NCI-H345 treated with DMSO at 0.1 percent for 48 hours (cell line): ENCODE data around the gene CTBP1.

Source experiments
- DNase-seq: peaks from one replicate; lab custom pipeline; 2025; ENCODE audit not compliant: unreplicated experiment; lab: John Stamatoyannopoulos, UW

The CTBP1 gene

DNA sequence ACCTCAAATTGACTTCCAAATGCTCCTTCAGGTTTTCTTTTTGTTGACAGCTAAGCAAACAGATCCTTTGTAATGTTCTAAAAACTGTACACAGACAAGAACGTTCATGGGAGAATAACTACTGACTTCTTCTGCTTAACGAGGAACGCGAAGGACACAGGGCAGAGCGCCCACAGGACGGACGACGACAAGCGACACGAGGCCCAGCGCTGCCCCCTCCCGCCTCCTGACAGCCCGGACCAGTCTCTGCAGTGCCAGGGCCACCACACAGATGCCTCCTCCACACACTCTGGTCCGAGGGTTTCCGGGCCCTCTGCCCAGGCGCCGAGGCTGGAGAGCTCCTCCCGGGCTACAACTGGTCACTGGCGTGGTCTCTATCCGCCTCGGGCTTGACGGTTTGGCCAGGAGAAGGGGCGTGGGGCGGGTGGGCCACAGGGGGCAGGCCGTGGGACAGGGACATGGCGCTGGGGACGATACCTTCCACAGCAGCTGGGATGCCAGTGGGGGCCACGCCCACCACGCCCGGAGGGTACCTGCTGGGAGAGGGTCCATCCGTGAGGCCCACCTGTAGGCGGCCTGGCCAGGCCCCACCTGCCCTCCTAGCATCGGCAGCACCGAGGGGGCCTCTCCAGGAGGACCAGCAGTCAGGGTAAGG, 36.9 kb downstream of the CTBP1 start:
- no peak for DNase-seq

DNA sequence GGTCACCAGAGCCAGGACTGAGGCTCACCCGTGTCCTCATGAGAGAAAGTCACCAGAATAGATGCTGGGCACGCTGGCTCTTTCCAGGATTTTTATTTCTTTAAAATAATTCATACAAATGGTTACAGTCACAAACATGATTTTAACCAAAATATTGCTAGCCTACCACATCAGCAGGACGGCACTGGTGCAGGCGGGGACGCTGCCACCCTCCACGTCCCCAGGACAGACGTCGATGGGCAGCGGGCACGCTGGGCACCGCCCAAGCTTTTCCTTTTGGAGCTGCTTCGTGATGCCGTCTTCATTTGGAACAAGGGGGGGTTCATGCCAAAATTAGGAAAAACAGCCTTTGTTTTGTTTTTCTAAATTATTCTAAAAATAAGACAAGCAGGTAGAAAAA, 37.6 kb downstream of the CTBP1 start:
- no peak for DNase-seq

DNA sequence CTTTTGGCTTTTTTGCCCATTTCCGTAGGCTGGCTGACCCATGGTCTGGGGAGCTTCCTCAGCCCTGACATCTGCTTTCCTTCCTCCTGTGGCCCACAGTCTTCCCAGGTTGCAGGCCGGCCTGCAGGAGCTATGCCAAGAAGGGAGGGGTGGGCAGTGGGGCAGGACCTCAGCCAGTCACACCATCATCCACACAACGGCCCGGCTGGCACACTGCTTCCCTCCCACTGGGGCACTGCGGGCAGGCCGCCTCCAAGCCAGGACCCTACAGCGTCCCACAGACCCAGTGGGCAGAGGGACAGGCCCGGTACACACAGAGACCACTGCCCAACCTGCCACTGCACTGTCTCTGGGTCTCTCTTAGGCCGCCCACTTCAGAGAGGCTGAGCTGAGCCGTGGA, 38.0 kb downstream of the CTBP1 start:
- no peak for DNase-seq

DNA sequence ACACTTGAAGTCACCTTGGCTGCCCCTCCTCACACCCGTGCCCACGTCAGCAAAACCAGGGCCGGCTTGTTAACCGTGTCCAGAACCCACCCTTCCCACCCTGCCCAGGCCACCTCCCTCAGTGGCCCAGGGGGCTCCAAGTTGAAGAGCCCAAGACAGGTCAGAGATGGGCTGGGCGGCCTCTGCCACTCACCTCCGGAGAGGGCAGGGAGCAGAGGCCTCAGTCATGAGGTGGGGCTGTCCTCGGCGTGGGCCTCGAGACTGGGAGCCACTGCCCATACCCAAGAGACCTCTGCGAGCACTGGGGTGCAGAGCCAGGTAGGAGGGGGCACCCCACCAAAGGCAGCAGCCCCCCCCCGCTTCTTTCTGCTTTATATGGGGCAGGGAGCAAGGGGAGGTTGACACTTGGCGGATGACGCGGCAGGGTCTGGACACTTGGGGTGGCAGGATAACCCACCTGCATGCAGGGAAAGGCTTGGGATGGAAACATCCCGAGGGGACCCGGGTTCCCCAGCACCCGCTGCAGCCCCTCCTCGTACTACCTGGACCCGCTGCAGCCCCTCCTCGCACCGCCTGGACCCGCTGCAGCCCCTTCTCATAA, 38.6 kb downstream of the CTBP1 start:
- DNase-seq, result no peak

DNA sequence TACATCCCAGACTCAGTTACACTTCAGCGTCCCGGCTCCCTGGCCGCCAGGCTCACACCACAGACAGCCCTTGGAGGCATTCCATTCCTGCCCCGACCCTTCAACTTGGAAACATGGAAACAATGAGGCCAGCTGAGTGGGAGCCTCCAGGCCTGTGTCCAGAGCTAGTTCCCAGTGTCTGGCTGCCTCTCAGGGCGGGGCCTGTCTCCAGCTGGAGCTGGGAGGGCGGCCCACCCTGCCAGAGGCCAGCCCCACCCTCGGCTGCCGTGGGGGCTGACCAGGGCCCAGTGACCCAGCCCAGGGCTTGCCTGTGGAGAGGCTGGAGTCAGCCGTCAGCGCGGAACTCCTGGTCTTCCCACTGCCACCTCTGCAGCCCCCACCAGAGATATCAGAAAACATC, 39.1 kb downstream of the CTBP1 start:
- no peak for DNase-seq

DNA sequence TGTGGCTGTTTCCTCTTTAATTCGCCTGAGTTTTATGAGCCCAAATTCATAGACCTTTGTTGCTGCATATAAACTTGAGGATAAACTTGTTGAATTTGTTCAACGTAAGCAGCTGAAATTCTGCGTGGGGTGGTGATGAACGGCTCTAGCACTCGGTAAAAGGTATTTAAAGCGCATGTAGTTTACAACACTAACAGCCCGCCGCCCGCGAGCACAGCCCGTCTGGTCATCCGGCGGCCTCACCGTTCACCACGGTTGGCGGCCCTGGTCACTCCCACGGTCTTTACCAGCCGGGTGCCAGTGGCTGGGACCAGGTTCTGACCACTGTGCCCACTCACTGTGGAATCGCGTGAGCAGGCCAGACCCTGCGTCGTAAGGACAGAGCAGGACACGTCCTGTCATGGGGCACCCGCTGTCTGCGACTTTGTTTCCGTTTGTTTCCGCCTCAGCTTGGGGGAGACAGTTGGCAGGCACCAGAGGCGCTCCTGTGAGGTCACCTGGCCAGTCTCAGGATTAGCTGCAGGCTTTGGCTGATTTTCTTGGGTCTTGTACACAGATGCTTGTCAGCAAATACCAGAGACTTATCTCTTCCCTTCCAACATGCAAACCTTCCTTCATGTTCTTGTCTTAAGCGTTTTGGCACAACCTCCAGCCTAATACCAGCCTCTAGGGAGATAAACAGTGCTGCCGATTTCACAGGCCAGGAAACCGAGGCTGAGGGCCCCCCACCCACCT, 39.8 kb downstream of the CTBP1 start:
- no peak for DNase-seq

DNA sequence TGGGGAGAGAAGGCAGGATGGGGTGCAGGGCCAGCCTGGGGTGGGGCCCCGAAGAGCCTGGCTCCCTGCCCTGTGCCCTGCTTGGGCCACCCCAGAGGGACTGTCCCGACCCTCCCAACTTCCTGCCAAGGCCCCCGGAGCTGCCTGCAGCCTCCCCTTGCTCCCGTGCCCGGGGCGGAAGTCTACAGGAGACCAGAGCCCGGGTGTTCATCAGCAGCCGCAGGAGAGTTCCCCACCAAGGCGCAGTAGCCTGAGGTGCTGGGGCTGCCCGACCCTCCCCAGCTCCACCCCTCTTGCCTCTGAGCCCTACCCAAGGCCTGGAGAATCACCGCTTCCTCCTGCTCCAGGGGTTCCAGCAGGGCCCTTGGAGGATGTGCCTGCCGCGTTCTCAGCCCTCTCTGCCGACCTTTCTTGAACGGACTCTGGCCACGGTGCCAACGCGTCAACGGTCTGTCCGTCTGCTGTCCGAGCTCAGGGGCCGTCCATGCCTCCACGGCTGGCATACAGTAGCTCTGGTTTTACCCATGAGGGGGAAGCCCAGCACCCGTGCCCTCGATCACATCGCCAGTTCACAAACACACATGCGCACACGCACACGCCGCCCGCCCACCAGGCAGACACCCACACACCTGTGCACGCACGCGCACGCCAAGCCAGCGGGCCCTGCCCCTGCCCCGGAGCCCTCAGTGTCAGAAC, 40.5 kb downstream of the CTBP1 start:
- no peak for DNase-seq

DNA sequence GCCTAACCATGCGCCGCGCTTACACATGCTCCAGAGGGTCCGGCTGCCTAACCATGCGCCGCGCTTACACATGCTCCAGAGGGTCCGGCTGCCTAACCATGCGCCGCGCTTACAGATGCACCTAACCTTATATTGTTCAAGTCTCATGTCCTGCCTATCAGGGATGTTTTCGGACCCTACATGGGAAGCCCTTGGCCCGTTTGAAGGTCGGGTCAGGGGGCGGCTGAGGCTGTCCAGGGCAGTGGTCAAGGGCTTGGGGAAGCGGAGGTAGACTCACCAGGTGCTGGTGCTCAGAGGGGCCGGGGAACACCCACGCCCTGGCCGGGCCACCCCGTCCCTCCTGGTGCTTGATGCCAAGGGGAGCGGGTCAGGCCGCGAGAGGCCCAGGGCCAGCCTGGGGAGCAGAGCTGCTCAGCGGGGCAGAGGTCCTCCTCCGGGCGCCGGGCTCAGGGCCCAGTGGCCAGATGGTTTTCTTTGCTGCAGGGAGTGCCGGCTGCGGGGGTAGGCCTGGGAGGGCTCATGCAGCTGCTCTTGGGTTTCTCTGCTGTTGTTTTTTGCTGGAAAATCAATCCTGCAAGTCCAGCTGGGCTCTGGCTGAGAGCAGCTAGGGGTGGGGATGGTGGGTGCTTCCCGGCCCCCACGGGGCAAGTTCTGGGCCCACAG, 41.2 kb downstream of the CTBP1 start:
- no peak for DNase-seq

DNA sequence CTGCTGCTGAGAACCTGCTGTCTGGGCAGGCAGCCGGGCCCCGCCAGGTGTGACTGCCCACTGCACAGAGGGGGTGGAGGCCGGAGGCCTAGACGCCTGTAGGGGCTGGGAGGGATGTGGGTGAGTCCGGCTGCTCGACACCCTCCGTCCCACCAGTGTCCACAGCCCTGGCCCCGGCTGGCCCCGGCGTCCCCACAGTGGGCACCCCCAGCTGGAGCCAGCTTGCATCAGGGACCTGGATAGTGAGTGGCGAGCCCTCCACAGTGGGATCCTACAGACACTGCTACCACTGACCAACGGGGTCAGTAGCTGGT, 41.8 kb downstream of the CTBP1 start:
- no peak for DNase-seq

DNA sequence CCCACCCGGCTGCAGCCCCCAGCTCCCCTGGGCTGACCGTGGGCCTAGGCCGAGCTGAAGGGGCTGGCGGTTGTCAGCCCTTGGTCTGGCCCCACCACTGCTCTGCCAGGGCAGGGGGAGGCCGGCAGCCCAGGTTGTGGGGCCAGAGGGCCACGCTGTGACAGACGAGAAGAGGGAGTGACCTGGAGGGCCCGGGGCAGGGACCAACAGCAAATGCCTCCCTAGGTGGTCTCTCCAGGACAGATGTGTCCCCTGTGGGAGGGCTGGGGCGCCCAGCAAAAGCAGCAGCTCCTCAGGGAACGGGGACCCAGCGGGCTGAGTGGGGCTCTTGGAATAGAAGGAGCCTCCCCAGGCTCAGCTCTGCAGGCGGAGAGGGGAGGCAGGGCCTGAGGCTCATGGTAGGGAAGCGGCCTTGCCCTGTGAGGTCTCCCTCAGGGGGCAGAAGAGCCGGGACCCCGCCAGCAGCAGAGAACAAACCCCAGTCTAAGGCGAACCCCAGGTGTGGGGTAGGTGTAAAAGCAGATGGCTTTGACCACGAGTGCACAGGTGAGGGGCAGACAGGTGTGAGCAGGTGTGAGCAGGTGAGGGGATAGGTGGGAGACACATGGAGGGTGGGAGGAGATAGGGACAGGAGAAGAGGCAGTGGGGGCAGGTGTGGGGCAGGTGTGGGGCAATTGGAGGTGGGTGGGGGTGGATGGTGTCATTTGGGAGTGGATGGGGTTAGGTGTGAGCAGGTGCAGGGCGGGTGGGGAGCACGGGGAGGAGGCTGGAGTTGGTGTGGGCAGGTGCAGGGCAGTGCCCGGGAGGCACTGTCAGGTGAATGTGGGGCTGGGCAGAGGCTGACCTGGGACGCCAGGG, 42.4 kb downstream of the CTBP1 start:
- DNase-seq, result no peak

DNA sequence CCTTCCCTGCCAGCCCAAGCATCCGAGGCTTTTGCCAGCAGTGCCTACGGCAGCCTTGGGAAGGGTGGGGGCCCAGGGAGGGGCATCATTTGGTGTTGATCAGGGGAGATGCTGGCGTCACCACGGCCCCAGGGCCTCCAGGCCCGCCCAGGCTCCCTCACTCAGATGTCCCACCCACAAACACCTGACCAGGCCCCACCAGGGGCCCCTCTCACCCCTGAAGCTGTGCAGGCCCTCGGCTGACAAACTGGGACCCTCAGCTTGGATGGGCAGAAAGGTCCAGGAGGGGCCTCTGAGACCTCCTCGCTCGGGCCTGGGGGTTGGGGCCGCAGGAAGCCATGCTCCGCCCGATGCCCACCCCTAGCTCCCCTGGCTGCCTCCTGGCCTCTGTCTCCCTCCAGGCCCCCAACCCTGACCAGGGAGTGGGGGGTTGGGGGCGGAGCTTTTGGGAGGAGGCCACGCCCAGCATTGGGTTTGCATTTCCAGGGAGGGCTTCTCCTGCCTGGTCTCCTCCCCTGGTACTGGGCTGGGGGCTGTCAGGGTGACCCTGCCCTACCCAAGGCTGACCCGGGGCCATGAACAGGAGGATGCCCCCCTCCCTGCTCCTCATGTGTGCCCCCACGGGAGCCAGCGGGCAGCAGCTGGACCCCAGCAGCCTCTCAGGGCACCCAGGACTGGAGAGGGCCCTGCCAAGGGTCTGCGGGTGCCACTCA, 43.2 kb downstream of the CTBP1 start:
- no peak for DNase-seq

DNA sequence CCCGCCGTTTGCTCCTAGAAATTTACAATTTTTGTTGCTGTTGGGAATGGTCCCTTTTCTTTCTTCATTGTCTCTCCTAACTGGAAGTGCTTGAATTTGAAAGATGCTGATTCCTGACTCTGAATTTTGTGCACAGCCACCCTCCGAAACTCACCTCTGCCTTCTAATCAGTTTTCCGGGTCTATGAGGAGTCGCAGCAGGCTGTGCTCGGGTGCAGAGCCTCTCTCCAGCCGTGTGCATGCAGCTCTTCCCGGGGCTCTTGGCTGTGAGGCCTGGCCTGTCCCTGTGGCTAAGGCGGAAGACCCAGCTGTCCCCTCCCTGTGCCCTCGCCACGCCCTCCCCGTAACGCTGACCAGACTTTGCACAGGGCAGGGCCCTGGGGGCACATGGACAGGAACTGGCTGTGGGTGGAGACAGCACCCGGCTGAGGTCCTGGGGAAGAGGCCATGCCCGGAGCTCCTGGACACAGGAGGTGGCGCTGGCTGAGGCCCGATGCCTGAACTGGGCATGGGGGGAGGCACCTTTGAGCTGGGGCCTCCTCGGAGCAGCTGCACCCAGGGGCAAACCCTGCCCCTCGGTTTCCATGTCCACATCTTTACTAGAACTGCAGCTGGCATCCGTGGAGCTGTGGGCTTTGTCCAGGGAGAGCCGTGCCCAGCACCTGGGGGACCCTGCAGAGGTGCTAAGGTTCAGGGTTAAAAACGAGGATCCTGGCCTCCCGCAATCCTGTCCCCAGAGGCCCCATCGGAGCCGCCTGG, 43.9 kb downstream of the CTBP1 start:
- no peak for DNase-seq

DNA sequence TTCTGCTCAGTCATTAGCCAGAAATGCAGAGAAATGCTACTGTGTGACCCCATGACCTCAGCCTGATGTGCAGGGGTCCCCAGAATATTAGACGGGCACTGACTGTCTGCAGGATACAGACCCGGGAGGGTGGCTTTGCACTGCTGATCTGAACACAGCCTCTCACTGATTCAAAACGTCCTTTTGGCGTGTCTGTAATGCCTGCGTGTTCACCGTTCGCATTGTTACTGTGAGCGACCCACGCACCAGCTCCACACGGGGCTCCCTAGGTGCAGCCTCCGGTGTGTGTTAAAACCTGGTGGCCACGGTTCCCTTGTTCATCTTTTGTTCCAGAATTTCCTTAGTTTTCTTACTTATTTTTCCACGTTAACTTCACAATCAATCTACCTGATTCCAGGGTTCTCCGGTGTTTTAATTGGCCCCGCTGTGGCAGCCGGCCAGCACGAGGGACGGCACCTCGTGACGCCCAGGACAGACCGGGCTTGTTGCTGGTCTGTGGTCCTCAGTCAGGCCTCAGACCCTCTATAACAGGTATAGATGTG, 44.6 kb downstream of the CTBP1 start:
- DNase-seq, result no peak

DNA sequence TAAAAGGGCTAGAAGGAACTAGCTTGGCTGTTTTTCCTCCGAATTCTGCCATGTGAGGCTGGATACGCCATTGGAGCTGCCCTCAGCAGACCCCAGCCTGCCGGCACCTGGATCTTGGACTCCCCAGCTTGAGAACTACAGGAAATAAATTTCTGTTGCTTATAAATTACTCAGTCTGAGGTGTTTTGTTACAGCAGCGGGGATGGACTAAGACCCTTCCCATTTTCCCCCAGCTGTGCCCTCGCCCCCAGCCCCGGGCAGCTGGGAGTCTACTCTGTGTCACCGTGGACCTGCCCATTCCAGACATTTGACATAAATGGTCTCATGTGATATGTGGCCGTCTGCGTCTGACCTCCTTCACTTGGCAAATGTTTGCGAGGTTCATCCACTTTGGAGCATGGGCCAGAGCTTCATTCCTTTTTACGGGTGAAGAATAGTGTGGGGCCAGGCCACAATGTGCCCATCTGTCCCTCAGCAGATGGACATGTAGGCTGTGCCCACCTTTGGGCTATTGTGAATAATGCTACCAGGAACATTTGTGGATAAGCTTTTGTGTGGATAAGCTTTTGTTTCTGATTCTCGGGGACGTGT, 45.8 kb downstream of the CTBP1 start:
- no peak for DNase-seq

DNA sequence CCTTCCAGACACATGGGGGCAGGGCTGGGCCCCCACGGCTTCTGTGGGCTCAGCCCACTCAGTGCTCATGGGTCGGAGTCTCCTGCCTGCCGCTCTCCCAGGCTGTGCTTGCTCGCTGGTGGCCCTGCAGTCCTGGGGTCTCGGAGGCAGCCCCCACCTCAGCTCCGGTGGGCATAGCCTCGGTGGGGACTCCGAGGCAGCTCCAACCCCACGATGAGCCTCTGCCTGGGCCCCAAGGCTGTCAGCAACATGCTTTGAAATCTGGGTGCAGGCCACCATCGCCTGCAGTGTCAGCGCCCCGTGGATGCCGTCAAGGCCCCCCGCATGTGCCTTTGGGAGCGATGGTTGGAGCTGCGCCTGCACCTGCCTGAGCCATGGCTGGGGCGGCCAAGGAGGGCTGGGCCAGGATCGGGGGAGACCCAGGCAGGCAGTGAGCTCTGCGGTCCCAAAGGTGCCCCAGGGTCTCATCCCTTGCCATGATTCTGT, 46.4 kb downstream of the CTBP1 start:
- DNase-seq, result no peak

DNA sequence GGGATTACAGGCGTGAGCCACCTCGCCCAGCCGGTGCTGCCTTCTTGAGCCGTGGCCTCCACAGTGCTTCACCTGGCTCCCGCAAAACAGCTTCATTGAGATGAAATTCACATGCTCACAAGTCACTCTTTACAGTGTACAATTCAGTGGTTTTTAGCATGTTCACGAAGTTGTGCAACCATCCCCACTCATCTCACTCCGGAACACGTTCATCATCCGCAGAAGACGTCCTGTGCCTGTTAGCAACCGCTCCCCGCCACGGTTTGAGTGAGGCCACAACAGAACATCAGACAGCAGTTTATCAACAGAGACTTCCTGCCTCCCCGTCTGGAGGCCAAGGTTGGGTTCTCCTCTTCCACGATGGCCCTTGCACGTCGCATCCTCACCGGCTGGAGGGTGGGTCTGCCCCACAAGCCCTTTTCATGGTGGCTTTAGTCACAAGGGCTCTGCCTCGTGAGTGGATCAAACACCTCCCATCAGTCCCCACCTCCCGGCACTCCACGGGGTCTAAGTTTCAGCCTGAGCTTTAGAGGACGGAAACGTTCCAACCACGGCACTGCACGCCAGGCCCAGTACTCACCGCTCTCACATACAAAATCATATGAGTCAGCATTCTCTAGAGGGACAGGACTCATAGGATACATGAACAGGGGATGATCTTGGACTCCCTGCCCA, 46.9 kb downstream of the CTBP1 start:
- no peak for DNase-seq

DNA sequence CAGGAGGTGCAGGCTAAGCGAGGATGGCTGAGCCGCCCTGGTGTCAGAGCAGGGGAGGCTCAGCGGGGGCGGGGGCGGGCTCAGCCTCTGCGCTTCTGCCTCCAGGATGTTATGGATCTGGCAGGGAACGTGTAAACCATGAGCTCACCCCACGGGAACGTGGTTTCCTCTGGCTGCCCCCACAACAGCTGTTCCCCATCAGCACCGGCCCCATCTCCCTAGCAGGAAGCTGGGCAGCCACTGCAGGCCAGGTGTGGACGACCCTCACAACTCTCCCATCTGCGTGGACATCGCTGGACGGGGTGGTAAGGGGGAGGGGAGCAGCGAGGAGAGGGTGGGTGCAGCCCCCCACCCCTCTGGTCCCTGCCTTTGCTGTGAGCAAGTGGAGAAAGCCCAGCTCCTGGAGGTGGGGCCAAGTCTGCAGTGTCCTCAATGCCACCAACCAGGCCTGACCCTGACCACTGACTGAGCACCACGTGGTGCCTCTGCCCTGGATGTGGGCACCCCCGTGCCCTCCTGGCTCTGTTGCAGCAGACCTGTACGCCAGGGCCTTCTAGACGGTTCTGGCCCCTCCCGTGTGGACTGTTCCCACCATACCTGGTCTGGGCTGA, 48.4 kb downstream of the CTBP1 start:
- no peak for DNase-seq
